Natural killer cell (primary cell): ENCODE data around the gene RPL41. TPM values are rescaled to one million over a fixed set of nuclear protein-coding genes. Genes with fewer than 3 reads are reported as not detected.

ENCODE experiments used
- ATAC-seq, 3 donors: fragments of 150-1000 bp in 2 of 3; fragments of 200-7000 bp in 1 of 3; cut with Tn5 transposase; 1 replicate in 1 of 3; 2 replicates in 2 of 3; pipeline ENCODE4 v1.10.0; 2021; ENCODE audit warnings: mild to moderate bottlenecking in 2 of 3, moderate library complexity in 2 of 3
- DNase-seq, 2 donors: peaks; one replicate each; pipeline versions ENCODE4 v3.0.0 to v3.0.0-alpha.2; 2013 to 2021; ENCODE audit warnings: mixed read lengths in 1 of 2
- H3K27ac ChIP-seq: one replicate; pipeline ENCODE4 v1.5.1; 2013; ENCODE audit warnings: mild to moderate bottlenecking, low read length
- H3K27me3 ChIP-seq: one replicate; pipeline ENCODE4 v1.6.1; 2013; ENCODE audit warnings: low read length; ENCODE audit not compliant: control insufficient read depth, insufficient read depth
- H3K36me3 ChIP-seq: one replicate; pipeline ENCODE4 v1.6.1; 2013; ENCODE audit warnings: low read length; ENCODE audit not compliant: control insufficient read depth, insufficient read depth
- H3K4me1 ChIP-seq: one replicate; pipeline ENCODE4 v1.6.1; 2013; ENCODE audit warnings: low read length; ENCODE audit not compliant: control insufficient read depth, insufficient read depth
- H3K4me3 ChIP-seq: one replicate; pipeline ENCODE4 v1.5.1; 2013; ENCODE audit warnings: low read length
- H3K9me3 ChIP-seq: one replicate; pipeline ENCODE4 v1.6.1; 2013; ENCODE audit warnings: low read length; ENCODE audit not compliant: control insufficient read depth, insufficient read depth
- H3K27ac Mint-ChIP-seq, 2 donors: one replicate each; pipeline ENCODE4 v1.8.0; 2022; ENCODE audit warnings: mild to moderate bottlenecking in 2 of 2, mixed read lengths in 2 of 2, moderate library complexity in 1 of 2
- H3K27me3 Mint-ChIP-seq, 2 donors: one replicate each; pipeline ENCODE4 v1.8.0; 2022; ENCODE audit warnings: low read depth in 2 of 2, mixed read lengths in 2 of 2
- H3K36me3 Mint-ChIP-seq: one replicate; pipeline ENCODE4 v1.8.0; 2022; ENCODE audit warnings: mixed read lengths
- H3K4me1 Mint-ChIP-seq, 2 donors: one replicate each; pipeline ENCODE4 v1.8.0; 2022; ENCODE audit warnings: mixed read lengths in 2 of 2
- H3K4me3 Mint-ChIP-seq: one replicate; pipeline ENCODE4 v1.8.0; 2022; ENCODE audit warnings: mild to moderate bottlenecking, moderate library complexity, mixed read lengths
- H3K9me3 Mint-ChIP-seq, 2 donors: one replicate each; pipeline ENCODE4 v1.8.0; 2022; ENCODE audit warnings: mixed read lengths in 2 of 2
- CTCF ChIP-seq: fragments of 200-600 bp; IDR thresholded peaks from one replicate; pipeline ENCODE4 v1.8.0; 2022; ENCODE audit warnings: antibody characterized with exemption
- WGBS: methylation state at CpG from one replicate; pipeline ENCODE4 v1.1.7; 2013; ENCODE audit warnings: missing lambda C conversion rate; ENCODE audit not compliant: insufficient coverage; 5-methylcytosine and 5-hydroxymethylcytosine counted together
- intact Hi-C: fragments of 100-400 bp; cut with micrococcal nuclease; formaldehyde crosslinking; loops from one replicate; pipeline ENCODE4 v1.14.2; 2022
- total RNA-seq, 4 donors: library from RNA; stranded (reverse); fragments of 120-200 nt in 1 of 4; gene quantifications; one replicate each; pipeline versions ENCODE4 v1.2.3 to v1.2.4, GENCODE V29; 2013 to 2022

RPL41 gene
- total RNA-seq, 3 donors from 2014 or later (not counting 1 experiment from before 2014, with no cell fraction given): 2,342 to 3,083 (median 3,009) TPM

- intact Hi-C loops: loop anchor here (10.0 kb wide), 1 partner anchor 106 kb away; the partner anchor contains the start of gene RPS26
- H3K4me3 ChIP-seq: no peak overlapping the region
- TF ChIP-seq CTCF: no peak
- Mint-ChIP-seq H3K27ac (peak overlapping the region; percentile 94 to 99), H3K9me3 (no peaks in the 10 kb centered on the region), H3K4me3 (peak overlapping the region; percentile 56), H3K4me1 (peaks cover 8 to 28% of the 10 kb centered on the region in 2 donors), H3K27me3 (no peaks in the 10 kb centered on the region), H3K36me3 (no peaks in the 10 kb centered on the region)
- DNase-seq (peak in 1 of 2 donors; percentile 42), ATAC-seq (no peak)
- H3K4me1 ChIP-seq: peaks cover 16% of the 10 kb centered on the region
- no peaks in the 10 kb centered on the region for H3K9me3 ChIP-seq
- H3K36me3 ChIP-seq: no peaks in the 10 kb centered on the region
- WGBS: 0% methylated on average over 1 of the region's 3 CpGs
- H3K27ac ChIP-seq: no peak overlapping the region
- H3K27me3 ChIP-seq: no peaks in the 10 kb centered on the region
These were observed 34.1 kb downstream of the RPL41 start for GRCh38 chr12:56150563-56150962.

- H3K4me3 ChIP-seq: peak overlapping the region; percentile 68
- 2% methylated on average over 12 of the region's 12 CpGs for WGBS
- ATAC-seq: peak; percentile 43 to 62 (median 49)
These were observed 35.3 kb downstream of the RPL41 start for GRCh38 chr12:56151672-56152131.

GRCh38 chr12:56152132-56152755, 35.8 kb downstream of the RPL41 start, which contains the start of gene MYL6B:
Gene MYL6B (plus strand): TSS chr12:56152587. CDS start chr12:56153919, 1,332 bp downstream.
- peak within 1 kb of the TSS; percentile 84 for H3K4me3 Mint-ChIP-seq
- TF ChIP-seq CTCF: no peak
- Histone ChIP-seq H3K9me3 (no peaks in the 10 kb centered on the region), H3K27me3 (no peaks in the 10 kb centered on the region), H3K4me3 (peak within 1 kb of the TSS; percentile 68), H3K4me1 (peaks cover 22% of the 10 kb centered on the region), H3K27ac (peak within 1 kb of the TSS; percentile 90), H3K36me3 (no peaks in the 10 kb centered on the region)
- H3K36me3 Mint-ChIP-seq: no peaks in the 10 kb centered on the region
- intact Hi-C loops: loop anchor here (1.0 to 10.0 kb wide), 3 partner anchors 24 to 107 kb away; partner anchors contain the start of genes ESYT1, RPS26 and SMARCC2
- peak within 1 kb of the TSS; percentile 94 to 99 for H3K27ac Mint-ChIP-seq
- H3K27me3 Mint-ChIP-seq: no peaks in the 10 kb centered on the region
- H3K9me3 Mint-ChIP-seq: no peaks in the 10 kb centered on the region
- under 1% methylated on average over 37 of the region's 37 CpGs for WGBS
- peaks cover 12 to 33% of the 10 kb centered on the region in 2 donors for H3K4me1 Mint-ChIP-seq
- DNase-seq (peak; percentile 90 to 96), ATAC-seq (peak; percentile 93 to 98 (median 97))

More at GRCh38 chr12:56151672-56152131, 35.3 kb downstream of the RPL41 start:
- H3K4me3 Mint-ChIP-seq: peak overlapping the region; percentile 84
- intact Hi-C loops: loop anchor here (1.0 to 10.0 kb wide), 3 partner anchors 23 to 107 kb away; partner anchors contain the start of genes ESYT1, RPS26 and SMARCC2
- peak overlapping the region; percentile 90 for H3K27ac ChIP-seq
- H3K27ac Mint-ChIP-seq: peak overlapping the region; percentile 94 to 99
- no peaks in the 10 kb centered on the region for H3K27me3 ChIP-seq
- DNase-seq: peak; percentile 49 to 80
- no peaks in the 10 kb centered on the region for H3K9me3 ChIP-seq
- no peaks in the 10 kb centered on the region for H3K36me3 ChIP-seq
- TF ChIP-seq CTCF: peak; percentile 57
- peaks cover 8 to 29% of the 10 kb centered on the region in 2 donors for H3K4me1 Mint-ChIP-seq
- H3K9me3 Mint-ChIP-seq: no peaks in the 10 kb centered on the region
- peaks cover 17% of the 10 kb centered on the region for H3K4me1 ChIP-seq
- no peaks in the 10 kb centered on the region for H3K27me3 Mint-ChIP-seq
- H3K36me3 Mint-ChIP-seq: no peaks in the 10 kb centered on the region
